HG03196 (cell line): Measurements from ENCODE around the gene TMUB1.

Experiments
- ATAC-seq: cut with Tn5 transposase; IDR thresholded peaks from one replicate; pipeline ENCODE4 v1.9.1; 2021; ENCODE audit not compliant: unreplicated experiment

The TMUB1 gene

GRCh38 chr7:151121380-151122170, 38.3 kb upstream of the TMUB1 start:
- no peak for ATAC-seq

GRCh38 chr7:151120896-151121295, 37.6 kb upstream of the TMUB1 start:
- no peak for ATAC-seq

GRCh38 chr7:151119902-151120301, 36.6 kb upstream of the TMUB1 start:
- no peak for ATAC-seq

GRCh38 chr7:151119055-151119415, 35.7 kb upstream of the TMUB1 start:
- ATAC-seq: no peak

- no peak for ATAC-seq
Observed at GRCh38 chr7:151118108-151119054, 35.1 kb upstream of the TMUB1 start.

- ATAC-seq: no peak
Observed at GRCh38 chr7:151117565-151117964, 34.3 kb upstream of the TMUB1 start.

- ATAC-seq: no peak
Observed at GRCh38 chr7:151116603-151117440, 33.5 kb upstream of the TMUB1 start.

GRCh38 chr7:151115836-151116418, 32.6 kb upstream of the TMUB1 start:
- no peak for ATAC-seq

- no peak for ATAC-seq
Observed at GRCh38 chr7:151115121-151115835, 32.0 kb upstream of the TMUB1 start.

- ATAC-seq: no peak
Observed at GRCh38 chr7:151114151-151115090, 31.1 kb upstream of the TMUB1 start.

- ATAC-seq: no peak
Observed at GRCh38 chr7:151113344-151114150, 30.3 kb upstream of the TMUB1 start.

GRCh38 chr7:151110941-151111645, 27.8 kb upstream of the TMUB1 start:
- no peak for ATAC-seq

GRCh38 chr7:151110236-151110940, 27.1 kb upstream of the TMUB1 start:
- ATAC-seq: no peak

- ATAC-seq: no peak
Observed at GRCh38 chr7:151109094-151110048, 26.1 kb upstream of the TMUB1 start.

GRCh38 chr7:151107882-151108281, 24.6 kb upstream of the TMUB1 start:
- no peak for ATAC-seq
